Measurements from ENCODE around the gene CLEC11A. TPM values are rescaled to one million over a fixed set of nuclear protein-coding genes. Genes with fewer than 3 reads are reported as not detected.
A peak's percentile ranks its signal among the peaks of the same experiment; 100 is the strongest.

Gene CLEC11A
- total and polyA plus RNA-seq, 2 experiments from 2014 or later, result 122 to 164 TPM

DNA sequence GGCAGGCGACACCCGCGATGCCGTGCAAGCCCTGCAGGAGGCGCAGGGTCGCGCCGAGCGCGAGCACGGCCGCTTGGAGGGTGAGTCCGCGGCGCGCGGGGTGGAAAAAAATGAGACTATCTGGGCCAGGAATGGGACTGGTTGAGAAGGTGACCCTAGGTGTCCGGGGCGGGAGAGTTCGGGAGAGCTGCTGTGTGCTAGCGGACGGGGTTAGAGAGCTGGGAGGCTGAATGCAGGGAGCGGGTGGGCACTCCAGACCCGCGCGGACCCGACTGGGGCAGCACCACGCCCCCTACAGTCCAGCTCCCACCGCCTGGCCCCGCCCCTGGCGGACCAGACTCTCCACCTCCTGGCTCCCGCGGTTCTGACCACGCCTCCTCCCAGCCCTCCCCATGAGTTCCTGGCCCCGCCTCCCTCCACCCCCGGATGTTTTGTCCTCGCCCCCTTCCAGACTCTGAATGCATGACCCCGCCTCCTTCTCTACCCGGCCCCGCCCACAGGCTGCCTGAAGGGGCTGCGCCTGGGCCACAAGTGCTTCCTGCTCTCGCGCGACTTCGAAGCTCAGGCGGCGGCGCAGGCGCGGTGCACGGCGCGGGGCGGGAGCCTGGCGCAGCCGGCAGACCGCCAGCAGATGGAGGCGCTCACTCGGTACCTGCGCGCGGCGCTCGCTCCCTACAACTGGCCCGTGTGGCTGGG, 1.5 kb downstream of the CLEC11A start:
- WGBS, 2 experiments (ENCODE audit: low coverage in 1 of 2, low lambda C conversion rate in 2 of 2, missing lambda C conversion rate in 2 of 2), result 1% methylated on average over 41 to 65 of the region's 65 CpGs
- H3K27ac ChIP-seq, result peak overlapping the region; percentile 78
- TF ChIP-seq EZH2phosphoT487 (IDR thresholded peaks at IDR 0.05; ENCODE audit: insufficient read depth, low read depth) (no peak), EZH2 (IDR thresholded peaks at IDR 0.05; ENCODE audit: insufficient read depth, poor library complexity, severe bottlenecking) (no peak)
- in situ Hi-C loops (cut with MboI), result no loop called here
- H3K4me1 ChIP-seq (ENCODE audit: insufficient read depth), result peaks cover 17% of the 10 kb centered on the region; the same call in 1 of the 2 replicates
- peak overlapping the region; percentile 99 for H3K4me2 ChIP-seq (ENCODE audit: unreplicated experiment)
- H3F3A ChIP-seq (ENCODE audit: insufficient read depth), result peaks cover 6% of the 10 kb centered on the region; the same call in 1 of the 2 replicates
- peak overlapping the region; percentile 88 for H3K9ac ChIP-seq
- no peaks in the 10 kb centered on the region for H3K9me2 ChIP-seq (ENCODE audit: insufficient read depth)
- no peaks in the 10 kb centered on the region for H3K27me3 ChIP-seq (replicated peaks; ENCODE audit: insufficient read depth)
- peak overlapping the region; percentile 87 for H2AFZ ChIP-seq
- H3K9me3 ChIP-seq (ENCODE audit: low read depth), result no peaks in the 10 kb centered on the region
- H3K4me3 ChIP-seq, result peak overlapping the region; percentile 81
- H3K36me3 ChIP-seq (ENCODE audit: low read depth), result no peaks in the 10 kb centered on the region
- H4K20me1 ChIP-seq (ENCODE audit: insufficient read depth), result no peaks in the 10 kb centered on the region
- peak; percentile 100 for DNase-seq
- peaks cover 23% of the 10 kb centered on the region for H3K79me2 ChIP-seq (ENCODE audit: insufficient read depth)

DNA sequence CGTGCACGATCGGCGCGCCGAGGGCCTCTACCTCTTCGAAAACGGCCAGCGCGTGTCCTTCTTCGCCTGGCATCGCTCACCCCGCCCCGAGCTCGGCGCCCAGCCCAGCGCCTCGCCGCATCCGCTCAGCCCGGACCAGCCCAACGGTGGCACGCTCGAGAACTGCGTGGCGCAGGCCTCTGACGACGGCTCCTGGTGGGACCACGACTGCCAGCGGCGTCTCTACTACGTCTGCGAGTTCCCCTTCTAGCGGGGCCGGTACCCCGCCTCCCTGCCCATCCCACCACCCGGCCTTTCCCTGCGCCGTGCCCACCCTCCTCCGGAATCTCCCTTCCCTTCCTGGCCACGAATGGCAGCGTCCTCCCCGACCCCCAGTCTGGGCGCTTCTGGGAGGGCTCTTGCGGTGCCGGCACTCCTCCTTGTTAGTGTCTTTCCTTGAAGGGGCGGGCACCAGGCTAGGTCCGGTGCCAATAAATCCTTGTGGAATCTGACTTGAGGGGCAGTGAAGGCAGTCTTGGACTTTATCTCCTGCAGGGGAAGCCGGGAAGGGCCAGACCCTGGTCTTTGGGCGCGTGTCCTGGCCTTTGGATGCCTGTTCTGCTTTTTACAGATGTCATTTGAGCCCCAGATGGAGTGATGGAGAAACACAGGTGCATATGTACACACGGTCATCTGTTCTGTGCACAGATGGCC, 2.2 kb downstream of the CLEC11A start:
- peak overlapping the region; percentile 86 for H2AFZ ChIP-seq
- H4K20me1 ChIP-seq (ENCODE audit: insufficient read depth), result no peaks in the 10 kb centered on the region
- H3K27ac ChIP-seq, result peak overlapping the region; percentile 47
- in situ Hi-C loops (cut with MboI), result no loop called here
- H3K4me1 ChIP-seq (ENCODE audit: insufficient read depth), result peaks cover 17% of the 10 kb centered on the region; the same call in 1 of the 2 replicates
- 3% methylated on average over 24 to 47 of the region's 52 CpGs for WGBS, 2 experiments (ENCODE audit: low coverage in 1 of 2, low lambda C conversion rate in 2 of 2, missing lambda C conversion rate in 2 of 2)
- TF ChIP-seq EZH2 (IDR thresholded peaks at IDR 0.05; ENCODE audit: insufficient read depth, poor library complexity, severe bottlenecking) (no peak), EZH2phosphoT487 (IDR thresholded peaks at IDR 0.05; ENCODE audit: insufficient read depth, low read depth) (no peak)
- H3K36me3 ChIP-seq (ENCODE audit: low read depth), result no peaks in the 10 kb centered on the region
- H3K27me3 ChIP-seq (replicated peaks; ENCODE audit: insufficient read depth), result no peaks in the 10 kb centered on the region
- peaks cover 6% of the 10 kb centered on the region; the same call in 1 of the 2 replicates for H3F3A ChIP-seq (ENCODE audit: insufficient read depth)
- H3K9me2 ChIP-seq (ENCODE audit: insufficient read depth), result no peaks in the 10 kb centered on the region
- H3K9ac ChIP-seq, result peak overlapping the region; percentile 88
- peaks cover 23% of the 10 kb centered on the region for H3K79me2 ChIP-seq (ENCODE audit: insufficient read depth)
- no peaks in the 10 kb centered on the region for H3K9me3 ChIP-seq (ENCODE audit: low read depth)
- H3K4me2 ChIP-seq (ENCODE audit: unreplicated experiment), result peak overlapping the region; percentile 98
- no peak for DNase-seq
- peak overlapping the region; percentile 81 for H3K4me3 ChIP-seq

DNA sequence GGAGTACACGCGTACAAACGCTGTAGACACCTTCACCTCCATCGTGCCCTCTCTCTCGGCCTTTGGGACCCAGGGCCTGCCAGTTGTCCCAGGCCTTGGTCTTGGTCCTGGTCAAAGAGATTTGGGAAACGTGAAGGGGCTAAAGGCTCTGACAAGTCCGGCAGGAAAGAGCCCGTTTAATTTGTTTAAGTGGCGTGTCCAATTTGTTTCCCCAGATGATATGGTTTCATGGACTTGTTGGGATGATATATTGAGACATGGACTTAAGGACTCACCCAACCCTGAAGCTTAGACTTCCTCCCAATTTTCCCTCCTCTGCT, 2.7 kb downstream of the CLEC11A start:
- no peaks in the 10 kb centered on the region for H3K9me3 ChIP-seq (ENCODE audit: low read depth)
- H4K20me1 ChIP-seq (ENCODE audit: insufficient read depth), result no peaks in the 10 kb centered on the region
- peak overlapping the region; percentile 88 for H3K9ac ChIP-seq
- H3K4me2 ChIP-seq (ENCODE audit: unreplicated experiment), result peak overlapping the region; percentile 98
- H3K27me3 ChIP-seq (replicated peaks; ENCODE audit: insufficient read depth), result no peaks in the 10 kb centered on the region
- H3K36me3 ChIP-seq (ENCODE audit: low read depth), result no peaks in the 10 kb centered on the region
- WGBS, 2 experiments (ENCODE audit: low coverage in 1 of 2, low lambda C conversion rate in 2 of 2, missing lambda C conversion rate in 2 of 2), result 58 to 70% methylated on average over 9 of the region's 9 CpGs
- in situ Hi-C loops (cut with MboI), result no loop called here
- peaks cover 17% of the 10 kb centered on the region; the same call in 1 of the 2 replicates for H3K4me1 ChIP-seq (ENCODE audit: insufficient read depth)
- TF ChIP-seq EZH2 (IDR thresholded peaks at IDR 0.05; ENCODE audit: insufficient read depth, poor library complexity, severe bottlenecking) (no peak), EZH2phosphoT487 (IDR thresholded peaks at IDR 0.05; ENCODE audit: insufficient read depth, low read depth) (no peak)
- H3K79me2 ChIP-seq (ENCODE audit: insufficient read depth), result peaks cover 23% of the 10 kb centered on the region
- peak overlapping the region; percentile 86; the same call in 1 of the 2 replicates for H2AFZ ChIP-seq
- no peak overlapping the region for H3K27ac ChIP-seq
- peak overlapping the region; percentile 81 for H3K4me3 ChIP-seq
- H3F3A ChIP-seq (ENCODE audit: insufficient read depth), result peaks cover 6% of the 10 kb centered on the region; the same call in 1 of the 2 replicates
- no peak for DNase-seq
- no peaks in the 10 kb centered on the region for H3K9me2 ChIP-seq (ENCODE audit: insufficient read depth)

DNA sequence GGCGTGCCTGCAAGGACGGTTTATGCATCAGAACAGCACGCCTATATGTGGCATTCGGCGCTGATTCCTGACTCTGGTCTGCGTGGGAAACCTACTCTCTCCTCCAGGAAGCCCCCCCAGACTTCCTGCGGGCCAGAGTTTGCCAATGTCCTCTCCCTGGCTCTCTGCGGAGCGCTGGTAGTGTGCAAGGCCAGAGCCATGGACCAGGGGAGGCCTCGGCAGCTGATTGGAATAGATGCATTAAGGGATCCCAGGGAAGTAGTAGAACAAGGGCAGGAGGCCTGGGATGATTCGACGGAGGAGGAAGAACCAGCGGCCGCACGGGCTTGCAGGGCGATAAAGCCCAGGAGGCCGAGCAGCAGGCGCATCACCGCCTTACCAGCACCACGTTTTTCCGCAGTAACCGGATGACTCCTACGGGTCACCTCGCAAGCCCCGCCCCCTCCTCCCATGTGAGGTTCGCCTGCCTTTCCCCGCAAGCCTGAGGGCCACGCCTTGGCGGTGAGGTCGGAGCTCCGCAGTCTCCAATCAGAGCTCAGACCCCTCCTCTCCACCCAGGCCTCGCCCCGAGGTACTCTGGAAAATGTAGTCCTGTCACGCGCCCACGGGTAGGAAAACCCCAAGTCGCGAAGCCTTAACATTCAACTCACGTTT, 5.0 kb downstream of the CLEC11A start:
- no peak overlapping the region for H3K27ac ChIP-seq
- no peaks in the 10 kb centered on the region for H3K9me2 ChIP-seq (ENCODE audit: insufficient read depth)
- DNase-seq, result peak; percentile 77
- no peak overlapping the region for H3K4me3 ChIP-seq
- peaks cover 23% of the 10 kb centered on the region for H3K79me2 ChIP-seq (ENCODE audit: insufficient read depth)
- H3K9me3 ChIP-seq (ENCODE audit: low read depth), result no peaks in the 10 kb centered on the region
- H3F3A ChIP-seq (ENCODE audit: insufficient read depth), result no peaks in the 10 kb centered on the region
- H4K20me1 ChIP-seq (ENCODE audit: insufficient read depth), result no peaks in the 10 kb centered on the region
- H3K36me3 ChIP-seq (ENCODE audit: low read depth), result no peaks in the 10 kb centered on the region
- no peak overlapping the region for H2AFZ ChIP-seq
- WGBS, 2 experiments (ENCODE audit: low coverage in 1 of 2, low lambda C conversion rate in 2 of 2, missing lambda C conversion rate in 2 of 2), result 19 to 21% methylated on average over 37 to 39 of the region's 39 CpGs
- peaks cover 5% of the 10 kb centered on the region; the same call in 1 of the 2 replicates for H3K4me1 ChIP-seq (ENCODE audit: insufficient read depth)
- no peak for TF ChIP-seq EZH2phosphoT487 (IDR thresholded peaks at IDR 0.05; ENCODE audit: insufficient read depth, low read depth)
- peak overlapping the region; percentile 12 for H3K4me2 ChIP-seq (ENCODE audit: unreplicated experiment)
- H3K27me3 ChIP-seq (replicated peaks; ENCODE audit: insufficient read depth), result peaks cover 5% of the 10 kb centered on the region
- in situ Hi-C loops (cut with MboI), result no loop called here
- H3K9ac ChIP-seq, result no peak overlapping the region

Data from GM23248 (cell line).